Panc1 (cell line): ENCODE results near the gene IRF2BP1.

Experiments
- TF ChIP-seq, protein P1 (sequence below): fragments of 450-650 bp; IDR thresholded peaks from 2 replicates; pipeline ENCODE4 v1.5.1; 2017; ENCODE audit warnings: mild to moderate bottlenecking
- TF ChIP-seq, protein P2 (sequence below), 2 experiments: IDR thresholded peaks; 2 replicates each; pipeline ENCODE4 v1.6.1; 2011 to 2012; ENCODE audit warnings: low read depth in 2 of 2, control low read depth in 1 of 2, low read length in 1 of 2, mild to moderate bottlenecking in 1 of 2, moderate library complexity in 1 of 2; ENCODE audit not compliant: insufficient read depth in 1 of 2

DNA sequence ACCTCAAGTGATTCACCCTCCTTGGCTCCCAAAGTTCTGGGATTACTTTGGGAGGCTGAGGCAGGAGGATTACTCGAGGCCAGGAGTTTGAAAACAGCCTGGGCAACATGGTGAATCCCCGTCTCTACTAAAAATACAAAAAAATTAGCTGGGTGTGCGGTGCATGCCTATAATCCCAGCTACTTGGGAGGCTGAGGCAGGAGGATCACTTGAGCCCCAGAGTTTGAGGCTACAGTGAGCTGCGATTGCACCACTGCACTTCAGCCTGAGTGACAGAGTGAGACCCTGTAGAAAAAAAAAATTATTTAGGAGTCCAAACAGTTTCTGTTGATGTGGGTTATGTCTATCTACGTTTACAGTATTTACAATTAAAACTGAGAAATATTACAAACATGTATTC lies 15.1 kb downstream of the IRF2BP1 start:
- TF ChIP-seq, protein P1, sequence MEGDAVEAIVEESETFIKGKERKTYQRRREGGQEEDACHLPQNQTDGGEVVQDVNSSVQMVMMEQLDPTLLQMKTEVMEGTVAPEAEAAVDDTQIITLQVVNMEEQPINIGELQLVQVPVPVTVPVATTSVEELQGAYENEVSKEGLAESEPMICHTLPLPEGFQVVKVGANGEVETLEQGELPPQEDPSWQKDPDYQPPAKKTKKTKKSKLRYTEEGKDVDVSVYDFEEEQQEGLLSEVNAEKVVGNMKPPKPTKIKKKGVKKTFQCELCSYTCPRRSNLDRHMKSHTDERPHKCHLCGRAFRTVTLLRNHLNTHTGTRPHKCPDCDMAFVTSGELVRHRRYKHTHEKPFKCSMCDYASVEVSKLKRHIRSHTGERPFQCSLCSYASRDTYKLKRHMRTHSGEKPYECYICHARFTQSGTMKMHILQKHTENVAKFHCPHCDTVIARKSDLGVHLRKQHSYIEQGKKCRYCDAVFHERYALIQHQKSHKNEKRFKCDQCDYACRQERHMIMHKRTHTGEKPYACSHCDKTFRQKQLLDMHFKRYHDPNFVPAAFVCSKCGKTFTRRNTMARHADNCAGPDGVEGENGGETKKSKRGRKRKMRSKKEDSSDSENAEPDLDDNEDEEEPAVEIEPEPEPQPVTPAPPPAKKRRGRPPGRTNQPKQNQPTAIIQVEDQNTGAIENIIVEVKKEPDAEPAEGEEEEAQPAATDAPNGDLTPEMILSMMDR: no peak
- TF ChIP-seq, protein P2, sequence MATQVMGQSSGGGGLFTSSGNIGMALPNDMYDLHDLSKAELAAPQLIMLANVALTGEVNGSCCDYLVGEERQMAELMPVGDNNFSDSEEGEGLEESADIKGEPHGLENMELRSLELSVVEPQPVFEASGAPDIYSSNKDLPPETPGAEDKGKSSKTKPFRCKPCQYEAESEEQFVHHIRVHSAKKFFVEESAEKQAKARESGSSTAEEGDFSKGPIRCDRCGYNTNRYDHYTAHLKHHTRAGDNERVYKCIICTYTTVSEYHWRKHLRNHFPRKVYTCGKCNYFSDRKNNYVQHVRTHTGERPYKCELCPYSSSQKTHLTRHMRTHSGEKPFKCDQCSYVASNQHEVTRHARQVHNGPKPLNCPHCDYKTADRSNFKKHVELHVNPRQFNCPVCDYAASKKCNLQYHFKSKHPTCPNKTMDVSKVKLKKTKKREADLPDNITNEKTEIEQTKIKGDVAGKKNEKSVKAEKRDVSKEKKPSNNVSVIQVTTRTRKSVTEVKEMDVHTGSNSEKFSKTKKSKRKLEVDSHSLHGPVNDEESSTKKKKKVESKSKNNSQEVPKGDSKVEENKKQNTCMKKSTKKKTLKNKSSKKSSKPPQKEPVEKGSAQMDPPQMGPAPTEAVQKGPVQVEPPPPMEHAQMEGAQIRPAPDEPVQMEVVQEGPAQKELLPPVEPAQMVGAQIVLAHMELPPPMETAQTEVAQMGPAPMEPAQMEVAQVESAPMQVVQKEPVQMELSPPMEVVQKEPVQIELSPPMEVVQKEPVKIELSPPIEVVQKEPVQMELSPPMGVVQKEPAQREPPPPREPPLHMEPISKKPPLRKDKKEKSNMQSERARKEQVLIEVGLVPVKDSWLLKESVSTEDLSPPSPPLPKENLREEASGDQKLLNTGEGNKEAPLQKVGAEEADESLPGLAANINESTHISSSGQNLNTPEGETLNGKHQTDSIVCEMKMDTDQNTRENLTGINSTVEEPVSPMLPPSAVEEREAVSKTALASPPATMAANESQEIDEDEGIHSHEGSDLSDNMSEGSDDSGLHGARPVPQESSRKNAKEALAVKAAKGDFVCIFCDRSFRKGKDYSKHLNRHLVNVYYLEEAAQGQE (IDR thresholded peaks at IDR 0.05; ENCODE audit: insufficient read depth in 1 of 2, low read depth in 2 of 2, low read length in 1 of 2): no peak
